Brain pericyte (primary cell): ENCODE measurements around the gene PRKG1.
"Not testable (repeated sequence)": the region's sequence is repeated elsewhere in the genome, so short reads cannot be mapped to it uniquely, and the experiment has no call there.

ENCODE experiments used
- DNase-seq: peaks from one replicate; pipeline ENCODE4 v3.0.0-alpha.2; 2012; ENCODE audit warnings: low read depth, low spot score

PRKG1 gene

GRCh38 chr10:51377070-51377931 is 303.0 kb downstream of the PRKG1 start:
- DNase-seq: no peak

- DNase-seq: no peak
Measured at GRCh38 chr10:51377932-51378599, 303.8 kb downstream of the PRKG1 start.

GRCh38 chr10:51382181-51382580 is 307.9 kb downstream of the PRKG1 start:
- DNase-seq: no peak

- no peak for DNase-seq
Measured at GRCh38 chr10:51384971-51385370, 310.7 kb downstream of the PRKG1 start.

- DNase-seq: no peak
Measured at GRCh38 chr10:51386248-51386885, 312.1 kb downstream of the PRKG1 start.

GRCh38 chr10:51389415-51390321 is 315.4 kb downstream of the PRKG1 start:
- DNase-seq: no peak

GRCh38 chr10:51393006-51393405 is 318.7 kb downstream of the PRKG1 start:
- DNase-seq: not testable (repeated sequence)

- DNase-seq: no peak
Measured at GRCh38 chr10:51394039-51394438, 319.8 kb downstream of the PRKG1 start.

GRCh38 chr10:51397244-51397643 is 323.0 kb downstream of the PRKG1 start:
- DNase-seq: no peak

- no peak for DNase-seq
Measured at GRCh38 chr10:51397695-51398094, 323.4 kb downstream of the PRKG1 start.

GRCh38 chr10:51399840-51400239 is 325.6 kb downstream of the PRKG1 start:
- no peak for DNase-seq

- no peak for DNase-seq
Measured at GRCh38 chr10:51400392-51401096, 326.3 kb downstream of the PRKG1 start.

- DNase-seq: no peak
Measured at GRCh38 chr10:51403521-51403920, 329.2 kb downstream of the PRKG1 start.

- no peak for DNase-seq
Measured at GRCh38 chr10:51405580-51406351, 331.5 kb downstream of the PRKG1 start.

- DNase-seq: no peak
Measured at GRCh38 chr10:51406581-51406980, 332.3 kb downstream of the PRKG1 start.

- no peak for DNase-seq
Measured at GRCh38 chr10:51416494-51416893, 342.2 kb downstream of the PRKG1 start.

- no peak for DNase-seq
Measured at GRCh38 chr10:51419196-51420093, 345.2 kb downstream of the PRKG1 start.

GRCh38 chr10:51421853-51422252 is 347.6 kb downstream of the PRKG1 start:
- no peak for DNase-seq
